Measurements from ENCODE around the gene KCNMA1. TPM values are rescaled to one million over a fixed set of nuclear protein-coding genes. Genes with fewer than 3 reads are reported as not detected.

The KCNMA1 gene
- total RNA-seq, 4 donors from 2014 or later = 146 to 300 (median 265) TPM

- no peak overlapping the region for H3K27ac ChIP-seq (replicated peaks in 1 of 4)
- no peaks in the 10 kb centered on the region for H3K27me3 ChIP-seq
- peaks cover 3 to 64% (median 49%) of the 10 kb centered on the region in 4 donors for H3K4me1 ChIP-seq
- intact Hi-C loops (cut with DNase I) = no loop called here
- no peaks in the 10 kb centered on the region for H3K36me3 ChIP-seq
- DNase-seq (ENCODE audit: extremely low spot score) = no peak
- H3K4me3 ChIP-seq = no peak overlapping the region
- H3K9me3 ChIP-seq = no peaks in the 10 kb centered on the region
- no peak for TF ChIP-seq POLR2A (IDR thresholded peaks at IDR 0.05; ENCODE audit: low read depth)
- no peak for TF ChIP-seq CTCF (IDR thresholded peaks at IDR 0.05)
- TF ChIP-seq POLR2AphosphoS5 (IDR thresholded peaks at IDR 0.05) = no peak
- TF ChIP-seq EP300 (IDR thresholded peaks at IDR 0.05) = no peak
Observed at GRCh38 chr10:77269163-77269562, 368.4 kb downstream of the KCNMA1 start.

- Histone ChIP-seq H3K27me3 (no peaks in the 10 kb centered on the region), H3K27ac (replicated peaks in 1 of 4) (peak overlapping the region in 1 of 4 donors; percentile 50), H3K9me3 (no peaks in the 10 kb centered on the region), H3K4me3 (no peak overlapping the region), H3K4me1 (peaks cover 3 to 60% (median 45%) of the 10 kb centered on the region in 4 donors), H3K36me3 (no peaks in the 10 kb centered on the region)
- 90% methylated on average over 1 of the region's 4 CpGs for WGBS
- intact Hi-C loops (cut with DNase I) = no loop called here
- DNase-seq (ENCODE audit: extremely low spot score) = no peak
- TF ChIP-seq CTCF (IDR thresholded peaks at IDR 0.05) (no peak), POLR2AphosphoS5 (IDR thresholded peaks at IDR 0.05) (no peak), EP300 (IDR thresholded peaks at IDR 0.05) (no peak), POLR2A (IDR thresholded peaks at IDR 0.05; ENCODE audit: low read depth) (no peak)
Observed at GRCh38 chr10:77268721-77269120, 368.9 kb downstream of the KCNMA1 start.

- WGBS = 83% methylated on average over 7 of the region's 8 CpGs
- Histone ChIP-seq H3K27ac (replicated peaks in 1 of 4) (peak overlapping the region in 2 of 4 donors; percentile 31 to 50), H3K27me3 (no peaks in the 10 kb centered on the region), H3K4me3 (no peak overlapping the region), H3K4me1 (peaks cover 3 to 56% (median 40%) of the 10 kb centered on the region in 4 donors), H3K36me3 (no peaks in the 10 kb centered on the region), H3K9me3 (no peaks in the 10 kb centered on the region)
- DNase-seq (ENCODE audit: extremely low spot score) = no peak
- intact Hi-C loops (cut with DNase I) = no loop called here
- TF ChIP-seq CTCF (IDR thresholded peaks at IDR 0.05) (no peak), EP300 (IDR thresholded peaks at IDR 0.05) (no peak), POLR2A (IDR thresholded peaks at IDR 0.05; ENCODE audit: low read depth) (no peak), POLR2AphosphoS5 (IDR thresholded peaks at IDR 0.05) (no peak)
Observed at GRCh38 chr10:77267703-77268675, 369.6 kb downstream of the KCNMA1 start.

GRCh38 chr10:77266242-77266641 lies 371.4 kb downstream of the KCNMA1 start:
- Histone ChIP-seq H3K4me3 (no peak overlapping the region), H3K9me3 (no peaks in the 10 kb centered on the region), H3K27ac (replicated peaks in 1 of 4) (peak overlapping the region in 2 of 4 donors; percentile 30 to 50), H3K27me3 (no peaks in the 10 kb centered on the region), H3K4me1 (peaks cover 3 to 39% (median 31%) of the 10 kb centered on the region in 4 donors), H3K36me3 (no peaks in the 10 kb centered on the region)
- WGBS = 47% methylated on average over 2 of the region's 2 CpGs
- intact Hi-C loops (cut with DNase I) = no loop called here
- no peak for DNase-seq (ENCODE audit: extremely low spot score)
- TF ChIP-seq POLR2A (IDR thresholded peaks at IDR 0.05; ENCODE audit: low read depth) = no peak
- no peak for TF ChIP-seq EP300 (IDR thresholded peaks at IDR 0.05)
- no peak for TF ChIP-seq POLR2AphosphoS5 (IDR thresholded peaks at IDR 0.05)
- TF ChIP-seq CTCF (IDR thresholded peaks at IDR 0.05) = no peak
